Spleen (tissue), 11 donors: ENCODE data around the gene RPL18. TPM values are rescaled to one million over a fixed set of nuclear protein-coding genes. Genes with fewer than 3 reads are reported as not detected.

Experiments used
- DNase-seq: peaks from one replicate; pipeline ENCODE4 v3.0.0-alpha.2; 2020
- H3K27ac ChIP-seq, 8 donors: fragments of 200-600 bp; sonication (generic) in 7 of 8; 1 replicate in 4 of 8; 2 replicates in 4 of 8; pipeline versions ENCODE4 v1.5.0 to v1.8.0; 2016 to 2021; ENCODE audit warnings: inconsistent platforms in 4 of 8, mild to moderate bottlenecking in 4 of 8, moderate library complexity in 1 of 8
- H3K27me3 ChIP-seq, 7 donors: fragments of 200-600 bp; sonication (generic) in 6 of 7; replicated peaks in 1 of 7; 1 replicate in 4 of 7; 2 replicates in 3 of 7; pipeline versions ENCODE4 v1.5.0 to v1.8.0; 2016 to 2021; ENCODE audit warnings: inconsistent platforms in 3 of 7, mild to moderate bottlenecking in 1 of 7
- H3K36me3 ChIP-seq, 6 donors: fragments of 200-600 bp; sonication (generic) in 5 of 6; 1 replicate in 4 of 6; 2 replicates in 2 of 6; pipeline versions ENCODE4 v1.5.0 to v1.8.0; 2016 to 2021; ENCODE audit warnings: inconsistent platforms in 2 of 6
- H3K4me1 ChIP-seq, 6 donors: fragments of 200-600 bp; sonication (generic) in 5 of 6; 1 replicate in 3 of 6; 2 replicates in 3 of 6; pipeline versions ENCODE4 v1.5.0 to v1.8.0; 2016 to 2021; ENCODE audit warnings: inconsistent platforms in 3 of 6
- H3K4me3 ChIP-seq, 8 donors: fragments of 200-600 bp; sonication (generic) in 7 of 8; 1 replicate in 4 of 8; 2 replicates in 4 of 8; pipeline versions ENCODE4 v1.5.0 to v1.8.0; 2016 to 2021; ENCODE audit warnings: inconsistent platforms in 4 of 8, mild to moderate bottlenecking in 4 of 8, moderate library complexity in 2 of 8
- H3K9me3 ChIP-seq, 8 donors: fragments of 200-600 bp; sonication (generic) in 7 of 8; 1 replicate in 4 of 8; 2 replicates in 4 of 8; pipeline versions ENCODE4 v1.5.0 to v1.8.0; 2016 to 2021; ENCODE audit warnings: inconsistent platforms in 4 of 8
- CTCF ChIP-seq, 11 experiments: fragments of 200-600 bp in 7 of 11; fragments of 450-650 bp in 4 of 11; sonication (generic) in 4 of 11; IDR thresholded peaks in 8 of 11; conservative IDR thresholded peaks in 3 of 11; 1 replicate in 7 of 11; 2 replicates in 4 of 11; pipeline versions ENCODE4 v1.4.0 to v1.8.0; 2016 to 2021; ENCODE audit warnings: antibody characterized with exemption in 11 of 11, inconsistent platforms in 4 of 11, mild to moderate bottlenecking in 1 of 11
- POLR2A ChIP-seq, 3 donors: fragments of 450-650 bp; IDR thresholded peaks; one replicate each; pipeline ENCODE4 v1.5.1; 2017; ENCODE audit warnings: antibody characterized with exemption in 3 of 3, mild to moderate bottlenecking in 1 of 3
- POLR2AphosphoS5 ChIP-seq, 3 donors: sonication (generic); formaldehyde crosslinking; IDR thresholded peaks; one replicate each; pipeline ENCODE4 v1.5.1; 2017; ENCODE audit warnings: antibody characterized with exemption in 3 of 3
- WGBS, 5 donors: extraction: QIAGEN DNeasy Blood & Tissue Kit in 3 of 5; methylation state at CpG; one replicate each; pipeline versions ENCODE4 v1.1.5 to v1.1.7; 2013 to 2018; 5-methylcytosine and 5-hydroxymethylcytosine counted together
- intact Hi-C: fragments of 100-400 bp; cut with DNase I; formaldehyde crosslinking; loops from one replicate; pipeline ENCODE4 v1.15.0; 2023; ENCODE audit warnings: low total_unique reads
- polyA plus RNA-seq, 3 donors: library from polyadenylated mRNA; stranded (reverse); fragments of 200-250 nt; gene quantifications; one replicate each; pipeline ENCODE4 v1.2.1, GENCODE V29; 2013
- total RNA-seq, 7 donors: library from RNA; depleted of rRNA in 3 of 7; stranded (reverse); fragments of >200 nt in 3 of 7; fragmentation: NEBNext Ultra II Directional in 4 of 7; extraction: Animal tissue kit (Norgen Biotek cat#: 25700) in 4 of 7; gene quantifications; one replicate each; pipeline versions ENCODE4 v1.1.0 to v1.2.1, GENCODE V29; 2016 to 2021
- donor health status: healthy with polysubstance abuse.
- donor health status: DM: no; HTN: no; CAD: no; lungs with moderate emphysema.
- donor health status: DM: no; HTN: no; CAD: no.
- donor health status: Bipolar disorder and iron deficiency.
- donor health status: healthy.
- donor health status: DM: no; HTN: no; CAD: no.
- donor health status: DM: yes; HTN: yes; CAD: no.

The RPL18 gene
- total and polyA plus RNA-seq, 10 donors = 1,136 to 5,575 (median 2,485) TPM

GRCh38 chr19:48665786-48666185 is 46.8 kb upstream of the RPL18 start:
- Histone ChIP-seq H3K4me1 (peaks cover 5 to 8% (median 8%) of the 10 kb centered on the region in 6 donors), H3K36me3 (no peaks in the 10 kb centered on the region), H3K27ac (no peak overlapping the region), H3K4me3 (no peak overlapping the region), H3K27me3 (no peaks in the 10 kb centered on the region), H3K9me3 (no peaks in the 10 kb centered on the region)
- TF ChIP-seq CTCF (IDR thresholded peaks at IDR 0.05 in 8 of 11, conservative IDR thresholded peaks at IDR 0.05 in 3 of 11) (no peak), POLR2AphosphoS5 (IDR thresholded peaks at IDR 0.05) (no peak), POLR2A (IDR thresholded peaks at IDR 0.05) (no peak)
- WGBS, 5 donors = 89 to 95% (median 92%) methylated on average over 6 of the region's 6 CpGs
- no peak for DNase-seq
- intact Hi-C loops = no loop called here

GRCh38 chr19:48664476-48664875 is 45.5 kb upstream of the RPL18 start:
- Histone ChIP-seq H3K27ac (no peak overlapping the region), H3K27me3 (no peaks in the 10 kb centered on the region), H3K4me3 (no peak overlapping the region), H3K4me1 (peaks cover 10 to 21% (median 17%) of the 10 kb centered on the region in 6 donors), H3K36me3 (no peaks in the 10 kb centered on the region), H3K9me3 (no peaks in the 10 kb centered on the region)
- 92 to 97% (median 92%) methylated on average over 13 to 14 of the region's 14 CpGs for WGBS, 5 donors
- no peak for DNase-seq
- intact Hi-C loops = no loop called here
- TF ChIP-seq CTCF (IDR thresholded peaks at IDR 0.05 in 8 of 11, conservative IDR thresholded peaks at IDR 0.05 in 3 of 11) (no peak), POLR2A (IDR thresholded peaks at IDR 0.05) (no peak), POLR2AphosphoS5 (IDR thresholded peaks at IDR 0.05) (no peak)

- Histone ChIP-seq H3K27ac (no peak overlapping the region), H3K9me3 (no peaks in the 10 kb centered on the region), H3K36me3 (no peaks in the 10 kb centered on the region), H3K27me3 (no peaks in the 10 kb centered on the region), H3K4me1 (peaks cover 10 to 21% (median 17%) of the 10 kb centered on the region in 6 donors), H3K4me3 (no peak overlapping the region)
- intact Hi-C loops = no loop called here
- DNase-seq = no peak
- no peak for TF ChIP-seq POLR2A (IDR thresholded peaks at IDR 0.05)
- TF ChIP-seq CTCF (IDR thresholded peaks at IDR 0.05 in 8 of 11, conservative IDR thresholded peaks at IDR 0.05 in 3 of 11) = no peak
- TF ChIP-seq POLR2AphosphoS5 (IDR thresholded peaks at IDR 0.05) = no peak
- 87 to 97% (median 91%) methylated on average over 4 of the region's 4 CpGs for WGBS, 5 donors
Measured at GRCh38 chr19:48663667-48664066, 44.7 kb upstream of the RPL18 start.

GRCh38 chr19:48661711-48662090 is 42.7 kb upstream of the RPL18 start:
- no peaks in the 10 kb centered on the region for H3K36me3 ChIP-seq
- TF ChIP-seq CTCF (IDR thresholded peaks at IDR 0.05 in 8 of 11, conservative IDR thresholded peaks at IDR 0.05 in 3 of 11) = no peak
- no peak for TF ChIP-seq POLR2A (IDR thresholded peaks at IDR 0.05)
- no peak for DNase-seq

More at GRCh38 chr19:48661711-48662090, 42.7 kb upstream of the RPL18 start:
- Histone ChIP-seq H3K27ac (peak overlapping the region in 4 of 8 donors; percentile 71 to 85 (median 74)), H3K9me3 (no peaks in the 10 kb centered on the region), H3K4me3 (no peak overlapping the region), H3K27me3 (no peaks in the 10 kb centered on the region), H3K4me1 (peaks cover 10 to 21% (median 17%) of the 10 kb centered on the region in 6 donors)
- intact Hi-C loops = no loop called here
- 92 to 98% (median 95%) methylated on average over 40 to 50 of the region's 50 CpGs for WGBS, 5 donors
